Mesodermal cell (in vitro differentiated cells): ENCODE results near the gene ZNF157.

Source experiments
- H3K27ac ChIP-seq: 2 replicates; pipeline ENCODE4 v1.7.0; 2013; ENCODE audit warnings: mild to moderate bottlenecking, low read depth, low read length, moderate library complexity; ENCODE audit not compliant: severe bottlenecking
- H3K36me3 ChIP-seq: 2 replicates; pipeline ENCODE4 v1.7.1; 2013; ENCODE audit warnings: mild to moderate bottlenecking, low read length, moderate library complexity; ENCODE audit not compliant: control insufficient read depth, insufficient read depth
- H3K4me1 ChIP-seq: one replicate; pipeline ENCODE4 v1.7.1; 2013; ENCODE audit warnings: mild to moderate bottlenecking, low read length; ENCODE audit not compliant: insufficient read depth, control insufficient read depth, poor library complexity, severe bottlenecking
- H3K4me3 ChIP-seq: 2 replicates; pipeline ENCODE4 v1.7.0; 2013; ENCODE audit warnings: low read length, control low read depth, mild to moderate bottlenecking; ENCODE audit not compliant: insufficient read depth, poor library complexity, severe bottlenecking; ENCODE audit errors: extremely low read depth
- H3K9me3 ChIP-seq: 2 replicates; pipeline ENCODE4 v1.7.1; 2013; ENCODE audit warnings: mild to moderate bottlenecking, low read length, moderate library complexity; ENCODE audit not compliant: control insufficient read depth
- WGBS, 2 experiments: methylation state at CpG; one replicate each; pipeline ENCODE4 v1.1.5; 2013; ENCODE audit warnings: missing lambda C conversion rate in 2 of 2; ENCODE audit not compliant: insufficient coverage in 2 of 2; 5-methylcytosine and 5-hydroxymethylcytosine counted together

The ZNF157 gene

GRCh38 chrX:47446431-47446830, 76.1 kb downstream of the ZNF157 start:
- no peak overlapping the region for H3K27ac ChIP-seq
- H3K4me1 ChIP-seq = no peaks in the 10 kb centered on the region
- H3K36me3 ChIP-seq = peaks cover 42% of the 10 kb centered on the region
- H3K4me3 ChIP-seq = no peak overlapping the region
- H3K9me3 ChIP-seq = peaks cover 21% of the 10 kb centered on the region
- WGBS, 2 experiments = 100% methylated on average over 1 of the region's 2 CpGs; no CpG with 5 or more reads in 1 of the 2 experiments

GRCh38 chrX:47446971-47447370, 76.6 kb downstream of the ZNF157 start:
- Histone ChIP-seq H3K27ac (no peak overlapping the region), H3K36me3 (peaks cover 47% of the 10 kb centered on the region), H3K9me3 (peaks cover 21% of the 10 kb centered on the region), H3K4me3 (no peak overlapping the region), H3K4me1 (no peaks in the 10 kb centered on the region)
- 100% methylated on average over 1 of the region's 2 CpGs; no CpG with 5 or more reads in 1 of the 2 experiments for WGBS, 2 experiments

GRCh38 chrX:47447607-47448006, 77.2 kb downstream of the ZNF157 start:
- no peak overlapping the region for H3K4me3 ChIP-seq
- H3K9me3 ChIP-seq = peaks cover 21% of the 10 kb centered on the region
- WGBS, 2 experiments = 97 to 100% methylated on average over 2 to 4 of the region's 11 CpGs

GRCh38 chrX:47448165-47448806, 77.9 kb downstream of the ZNF157 start:
- Histone ChIP-seq H3K36me3 (peaks cover 55% of the 10 kb centered on the region), H3K27ac (no peak overlapping the region), H3K9me3 (peaks cover 21% of the 10 kb centered on the region), H3K4me3 (no peak overlapping the region), H3K4me1 (no peaks in the 10 kb centered on the region)
- WGBS, 2 experiments = no CpG with 5 or more reads among the region's 6 CpGs

More at GRCh38 chrX:47447607-47448006, 77.2 kb downstream of the ZNF157 start:
- H3K4me1 ChIP-seq = no peaks in the 10 kb centered on the region
- no peak overlapping the region for H3K27ac ChIP-seq
- peaks cover 50% of the 10 kb centered on the region for H3K36me3 ChIP-seq

- peaks cover 71% of the 10 kb centered on the region for H3K36me3 ChIP-seq
- peaks cover 21% of the 10 kb centered on the region for H3K9me3 ChIP-seq
- H3K4me1 ChIP-seq = no peaks in the 10 kb centered on the region
- H3K27ac ChIP-seq = no peak overlapping the region
- WGBS, 2 experiments = 95 to 100% methylated on average over 3 to 4 of the region's 8 CpGs
- H3K4me3 ChIP-seq = no peak overlapping the region
Observed at GRCh38 chrX:47452112-47452511, 81.7 kb downstream of the ZNF157 start.

GRCh38 chrX:47456080-47456479, 85.7 kb downstream of the ZNF157 start:
- Histone ChIP-seq H3K4me3 (no peak overlapping the region), H3K9me3 (no peaks in the 10 kb centered on the region), H3K4me1 (no peaks in the 10 kb centered on the region), H3K27ac (no peak overlapping the region), H3K36me3 (peaks cover 35% of the 10 kb centered on the region)
- WGBS, 2 experiments = 84% methylated on average over 5 of the region's 6 CpGs; no CpG with 5 or more reads in 1 of the 2 experiments

GRCh38 chrX:47458528-47458927, 88.2 kb downstream of the ZNF157 start:
- Histone ChIP-seq H3K27ac (no peak overlapping the region), H3K36me3 (peaks cover 20% of the 10 kb centered on the region), H3K9me3 (no peaks in the 10 kb centered on the region), H3K4me3 (no peak overlapping the region), H3K4me1 (no peaks in the 10 kb centered on the region)
- no CpG with 5 or more reads among the region's 6 CpGs for WGBS, 2 experiments

- no peak overlapping the region for H3K4me3 ChIP-seq
- no peak overlapping the region for H3K27ac ChIP-seq
- peaks cover 11% of the 10 kb centered on the region for H3K36me3 ChIP-seq
- H3K9me3 ChIP-seq = no peaks in the 10 kb centered on the region
- no CpG with 5 or more reads among the region's 1 CpG for WGBS, 2 experiments
- H3K4me1 ChIP-seq = no peaks in the 10 kb centered on the region
Observed at GRCh38 chrX:47460561-47460960, 90.2 kb downstream of the ZNF157 start.
